ENCODE data around the gene GAS6. TPM values are rescaled to one million over a fixed set of nuclear protein-coding genes. Genes with fewer than 3 reads are reported as not detected.

GAS6 gene
- total RNA-seq, 1 donor from 2014 or later = 14.8 TPM

- Mint-ChIP-seq H3K27ac (ENCODE audit: unreplicated experiment) (no peak overlapping the region), H3K9me3 (ENCODE audit: unreplicated experiment) (no peaks in the 10 kb centered on the region), H3K4me1 (ENCODE audit: unreplicated experiment) (peaks cover 17% of the 10 kb centered on the region), H3K36me3 (ENCODE audit: unreplicated experiment) (no peaks in the 10 kb centered on the region), H3K27me3 (ENCODE audit: unreplicated experiment) (peaks cover 33% of the 10 kb centered on the region), H3K4me3 (ENCODE audit: unreplicated experiment) (no peak overlapping the region)
- no peak for DNase-seq (ENCODE audit: extremely low spot score, unreplicated experiment)
- no peak for TF ChIP-seq CTCF (IDR thresholded peaks at IDR 0.05)
These were observed 80.5 kb downstream of the GAS6 start for GRCh38 chr13:113783200-113783881.

- TF ChIP-seq CTCF (IDR thresholded peaks at IDR 0.05) = no peak
- DNase-seq (ENCODE audit: extremely low spot score, unreplicated experiment) = no peak
- Mint-ChIP-seq H3K9me3 (ENCODE audit: unreplicated experiment) (no peaks in the 10 kb centered on the region), H3K27ac (ENCODE audit: unreplicated experiment) (no peak overlapping the region), H3K4me3 (ENCODE audit: unreplicated experiment) (no peak overlapping the region), H3K27me3 (ENCODE audit: unreplicated experiment) (peaks cover 33% of the 10 kb centered on the region), H3K36me3 (ENCODE audit: unreplicated experiment) (no peaks in the 10 kb centered on the region), H3K4me1 (ENCODE audit: unreplicated experiment) (peaks cover 17% of the 10 kb centered on the region)
These were observed 81.4 kb downstream of the GAS6 start for GRCh38 chr13:113782472-113782871.

GRCh38 chr13:113781571-113781970 is 82.3 kb downstream of the GAS6 start:
- Mint-ChIP-seq H3K36me3 (ENCODE audit: unreplicated experiment) (no peaks in the 10 kb centered on the region), H3K27me3 (ENCODE audit: unreplicated experiment) (peaks cover 33% of the 10 kb centered on the region), H3K9me3 (ENCODE audit: unreplicated experiment) (no peaks in the 10 kb centered on the region), H3K4me1 (ENCODE audit: unreplicated experiment) (peaks cover 17% of the 10 kb centered on the region), H3K27ac (ENCODE audit: unreplicated experiment) (no peak overlapping the region), H3K4me3 (ENCODE audit: unreplicated experiment) (no peak overlapping the region)
- no peak for DNase-seq (ENCODE audit: extremely low spot score, unreplicated experiment)
- TF ChIP-seq CTCF (IDR thresholded peaks at IDR 0.05) = no peak

- H3K27ac Mint-ChIP-seq (ENCODE audit: unreplicated experiment) = no peak overlapping the region
- H3K9me3 Mint-ChIP-seq (ENCODE audit: unreplicated experiment) = peaks cover 3% of the 10 kb centered on the region
- H3K36me3 Mint-ChIP-seq (ENCODE audit: unreplicated experiment) = no peaks in the 10 kb centered on the region
- H3K4me1 Mint-ChIP-seq (ENCODE audit: unreplicated experiment) = no peaks in the 10 kb centered on the region
- peaks cover 26% of the 10 kb centered on the region for H3K27me3 Mint-ChIP-seq (ENCODE audit: unreplicated experiment)
- no peak overlapping the region for H3K4me3 Mint-ChIP-seq (ENCODE audit: unreplicated experiment)
- no peak for DNase-seq (ENCODE audit: extremely low spot score, unreplicated experiment)
- TF ChIP-seq CTCF (IDR thresholded peaks at IDR 0.05) = no peak
These were observed 86.3 kb downstream of the GAS6 start for GRCh38 chr13:113777311-113778260.
